ENCODE results near the gene IGFBPL1.

Gene IGFBPL1

GRCh38 chr9:38387751-38388150 lies 36.5 kb downstream of the IGFBPL1 start:
- no peak for DNase-seq
- Histone ChIP-seq H3K27ac (no peak overlapping the region), H3K27me3 (ENCODE audit: insufficient read depth, low read depth, severe bottlenecking) (no peaks in the 10 kb centered on the region), H3K9me3 (ENCODE audit: severe bottlenecking) (peaks cover 6% of the 10 kb centered on the region), H3K4me3 (ENCODE audit: low read depth, low read length) (no peak overlapping the region), H3K36me3 (no peaks in the 10 kb centered on the region)
- no peak for TF ChIP-seq CTCF (IDR thresholded peaks at IDR 0.05; ENCODE audit: low read depth, low read length)

DNA sequence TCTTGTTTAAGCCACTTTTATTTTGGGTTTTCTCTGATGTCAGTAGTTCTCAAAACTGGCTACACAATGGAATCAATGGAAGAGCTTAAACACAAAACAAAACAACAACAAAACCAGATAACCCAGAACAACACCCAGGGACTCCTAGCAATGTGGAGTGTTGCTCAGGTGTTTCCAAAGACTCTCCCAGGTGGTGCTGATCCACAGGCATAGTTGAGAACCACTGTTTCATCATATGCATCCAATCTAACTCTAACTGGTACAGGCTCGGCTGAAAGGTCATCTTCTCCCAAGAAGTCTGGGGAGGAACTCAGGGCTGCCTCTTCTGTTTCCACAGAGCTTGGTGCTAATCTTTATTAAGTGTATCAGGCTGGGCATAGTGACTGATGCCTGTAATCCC lies 37.2 kb downstream of the IGFBPL1 start:
- Histone ChIP-seq H3K27me3 (ENCODE audit: insufficient read depth, low read depth, severe bottlenecking) (no peaks in the 10 kb centered on the region), H3K4me3 (ENCODE audit: low read depth, low read length) (no peak overlapping the region), H3K9me3 (ENCODE audit: severe bottlenecking) (peaks cover 6% of the 10 kb centered on the region), H3K36me3 (no peaks in the 10 kb centered on the region), H3K27ac (no peak overlapping the region)
- TF ChIP-seq CTCF (IDR thresholded peaks at IDR 0.05; ENCODE audit: low read depth, low read length): no peak
- DNase-seq: no peak

- no peaks in the 10 kb centered on the region for H3K36me3 ChIP-seq
- H3K27me3 ChIP-seq (ENCODE audit: insufficient read depth, low read depth, severe bottlenecking): no peaks in the 10 kb centered on the region
- TF ChIP-seq CTCF (IDR thresholded peaks at IDR 0.05; ENCODE audit: low read depth, low read length): no peak
- no peak overlapping the region for H3K4me3 ChIP-seq (ENCODE audit: low read depth, low read length)
- H3K9me3 ChIP-seq (ENCODE audit: severe bottlenecking): peaks cover 6% of the 10 kb centered on the region
- no peak overlapping the region for H3K27ac ChIP-seq
- no peak for DNase-seq
Measured at GRCh38 chr9:38386319-38386895, 37.8 kb downstream of the IGFBPL1 start.

GRCh38 chr9:38385896-38386295 lies 38.4 kb downstream of the IGFBPL1 start:
- Histone ChIP-seq H3K4me3 (ENCODE audit: low read depth, low read length) (no peak overlapping the region), H3K27ac (no peak overlapping the region), H3K36me3 (no peaks in the 10 kb centered on the region), H3K27me3 (ENCODE audit: insufficient read depth, low read depth, severe bottlenecking) (no peaks in the 10 kb centered on the region), H3K9me3 (ENCODE audit: severe bottlenecking) (peaks cover 6% of the 10 kb centered on the region)
- DNase-seq: no peak
- TF ChIP-seq CTCF (IDR thresholded peaks at IDR 0.05; ENCODE audit: low read depth, low read length): no peak

DNA sequence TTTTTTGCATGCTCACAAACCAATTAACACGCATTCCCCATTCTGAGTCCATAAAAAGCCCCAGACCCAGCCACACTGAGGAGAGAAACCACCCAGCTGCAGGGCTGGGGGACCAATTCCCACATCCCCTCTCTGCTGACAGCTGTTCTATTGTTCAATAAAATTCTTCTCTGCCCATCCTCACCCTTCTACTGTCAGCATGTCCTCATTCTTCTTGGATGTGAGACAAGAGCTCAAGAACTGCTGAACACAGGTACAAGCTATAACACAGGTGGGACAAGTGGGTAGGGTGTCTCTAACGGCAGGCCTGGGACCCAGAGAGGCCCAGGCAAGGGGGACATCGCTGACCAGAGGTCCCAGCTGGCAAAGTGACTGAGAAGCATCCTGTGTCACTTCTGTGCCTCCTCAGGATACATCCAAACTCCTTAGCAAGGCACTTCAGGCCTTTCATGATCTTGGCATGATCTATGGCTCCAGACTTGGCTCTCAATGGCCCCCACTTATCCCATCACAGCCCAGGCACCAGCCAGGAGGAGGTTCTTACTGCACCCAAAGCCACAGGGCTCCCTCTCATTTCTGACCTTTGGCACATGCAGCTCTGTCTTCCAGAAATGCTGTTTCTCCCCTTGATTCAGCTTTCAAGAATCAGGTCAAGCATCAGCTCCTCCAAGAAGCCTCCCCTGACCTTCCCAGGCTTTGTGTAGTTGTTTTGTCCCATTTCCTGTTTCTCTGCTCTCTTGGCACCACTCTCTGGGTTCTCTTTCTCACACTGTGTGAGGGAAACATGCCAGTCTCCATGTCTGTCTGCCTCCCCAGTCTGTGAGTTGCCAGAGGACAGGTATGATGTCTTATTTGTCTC lies 39.0 kb downstream of the IGFBPL1 start:
- no peaks in the 10 kb centered on the region for H3K27me3 ChIP-seq (ENCODE audit: insufficient read depth, low read depth, severe bottlenecking)
- no peak overlapping the region for H3K27ac ChIP-seq
- DNase-seq: no peak
- no peak overlapping the region for H3K4me3 ChIP-seq (ENCODE audit: low read depth, low read length)
- TF ChIP-seq CTCF (IDR thresholded peaks at IDR 0.05; ENCODE audit: low read depth, low read length): no peak
- no peaks in the 10 kb centered on the region for H3K36me3 ChIP-seq
- peaks cover 6% of the 10 kb centered on the region for H3K9me3 ChIP-seq (ENCODE audit: severe bottlenecking)

Data from WERI-Rb-1 (cell line).